ENCODE measurements around the gene CCDC9B. TPM values are rescaled to one million over a fixed set of nuclear protein-coding genes. Genes with fewer than 3 reads are reported as not detected.

Gene CCDC9B
- total RNA-seq, 1 donor from 2014 or later, result 13.6 TPM

GRCh38 chr15:40281801-40282146, 59.0 kb downstream of the CCDC9B start:
- TF ChIP-seq CTCF (IDR thresholded peaks at IDR 0.05; ENCODE audit: insufficient read depth, low read length, poor library complexity, severe bottlenecking), result no peak
- Histone ChIP-seq H3K4me3 (ENCODE audit: low read depth, low read length) (no peak overlapping the region), H3K36me3 (ENCODE audit: control insufficient read depth, insufficient read depth, low read length) (no peaks in the 10 kb centered on the region), H3K27me3 (ENCODE audit: control insufficient read depth, insufficient read depth, low read length) (peaks cover 73% of the 10 kb centered on the region)
- DNase-seq (ENCODE audit: low read depth), result no peak

Other genes with a start within 250 kb of the CCDC9B start
- gene BMF, start 232.1 kb downstream of the CCDC9B start, total RNA-seq, result 37.4 and 43.4 TPM in 2 replicates
- 10.5 and 16.5 TPM in 2 replicates for gene BUB1B, start 179.9 kb downstream of the CCDC9B start, total RNA-seq
- 15.3 and 17.7 TPM in 2 replicates for gene PAK6, start 101.9 kb downstream of the CCDC9B start, total RNA-seq
- gene ANKRD63, start 57.9 kb downstream of the CCDC9B start, total RNA-seq, result not detected in 2 replicates
- gene PLCB2, start 33.0 kb downstream of the CCDC9B start, total RNA-seq, result 0.68 and 1.5 TPM in 2 replicates
- 14.9 and 16.8 TPM in 2 replicates for gene INAFM2, start 17.2 kb downstream of the CCDC9B start, total RNA-seq
- gene PHGR1, start 10.1 kb upstream of the CCDC9B start, total RNA-seq, result not detected in 2 replicates
- 2.2 and 3.2 TPM in 2 replicates for gene DISP2, start 17.3 kb upstream of the CCDC9B start, total RNA-seq
- gene KNSTRN, start 41.8 kb upstream of the CCDC9B start, total RNA-seq, result 23.2 and 30.0 TPM in 2 replicates
- gene IVD, start 64.9 kb upstream of the CCDC9B start, total RNA-seq, result 41.1 and 46.8 TPM in 2 replicates
- gene BAHD1, start 100.0 kb upstream of the CCDC9B start, total RNA-seq, result 15.2 and 15.7 TPM in 2 replicates
- gene CHST14, start 130.0 kb upstream of the CCDC9B start, total RNA-seq, result 24.2 and 25.8 TPM in 2 replicates
- 23.5 and 39.0 TPM in 2 replicates for gene CCDC32, start 224.1 kb upstream of the CCDC9B start, total RNA-seq
- gene RPUSD2, start 228.4 kb upstream of the CCDC9B start, total RNA-seq, result 17.6 and 18.1 TPM in 2 replicates

Data from kidney epithelial cell (primary cell).